H1 (cell line): ENCODE measurements around the gene TELO2. TPM values are rescaled to one million over a fixed set of nuclear protein-coding genes. Genes with fewer than 3 reads are reported as not detected.

Source experiments
- CTCF ChIP-seq, 3 experiments: IDR thresholded peaks; 1 replicate in 2 of 3; 2 replicates in 1 of 3; pipeline versions ENCODE4 v1.5.1 to v1.6.1; 2011; ENCODE audit warnings: low read length in 3 of 3, mild to moderate bottlenecking in 3 of 3, inconsistent platforms in 2 of 3, low read depth in 1 of 3, moderate library complexity in 1 of 3; ENCODE audit not compliant: insufficient read depth in 1 of 3; ENCODE audit errors: control extremely low read depth in 1 of 3
- polyA plus RNA-seq, 7 experiments: library from polyadenylated mRNA; depleted of rRNA in 3 of 7; stranded (reverse) in 5 of 7; unstranded in 2 of 7; fragments of >200 nt in 5 of 7; fragments of 200-250 nt in 2 of 7; gene quantifications; 1 replicate in 5 of 7; 2 replicates in 1 of 7; 4 replicates in 1 of 7; pipeline versions ENCODE4 v1.2.1 to v1.2.3, GENCODE V29; 2011 to 2013; ENCODE audit warnings: missing spikeins in 2 of 7, mixed read lengths in 2 of 7
- total RNA-seq: library from RNA; stranded (reverse); fragmentation: NEBNext Ultra II Directional; extraction: Animal tissue kit (Norgen Biotek cat#: 25700); gene quantifications from 2 replicates; pipeline ENCODE4 v1.2.1, GENCODE V29; 2021

Gene TELO2
- total and polyA plus RNA-seq, 2 of the 8 experiments (the other 6 are each of a cell fraction or from before 2014, with no cell fraction given), result 39.3 to 64.8 TPM

DNA sequence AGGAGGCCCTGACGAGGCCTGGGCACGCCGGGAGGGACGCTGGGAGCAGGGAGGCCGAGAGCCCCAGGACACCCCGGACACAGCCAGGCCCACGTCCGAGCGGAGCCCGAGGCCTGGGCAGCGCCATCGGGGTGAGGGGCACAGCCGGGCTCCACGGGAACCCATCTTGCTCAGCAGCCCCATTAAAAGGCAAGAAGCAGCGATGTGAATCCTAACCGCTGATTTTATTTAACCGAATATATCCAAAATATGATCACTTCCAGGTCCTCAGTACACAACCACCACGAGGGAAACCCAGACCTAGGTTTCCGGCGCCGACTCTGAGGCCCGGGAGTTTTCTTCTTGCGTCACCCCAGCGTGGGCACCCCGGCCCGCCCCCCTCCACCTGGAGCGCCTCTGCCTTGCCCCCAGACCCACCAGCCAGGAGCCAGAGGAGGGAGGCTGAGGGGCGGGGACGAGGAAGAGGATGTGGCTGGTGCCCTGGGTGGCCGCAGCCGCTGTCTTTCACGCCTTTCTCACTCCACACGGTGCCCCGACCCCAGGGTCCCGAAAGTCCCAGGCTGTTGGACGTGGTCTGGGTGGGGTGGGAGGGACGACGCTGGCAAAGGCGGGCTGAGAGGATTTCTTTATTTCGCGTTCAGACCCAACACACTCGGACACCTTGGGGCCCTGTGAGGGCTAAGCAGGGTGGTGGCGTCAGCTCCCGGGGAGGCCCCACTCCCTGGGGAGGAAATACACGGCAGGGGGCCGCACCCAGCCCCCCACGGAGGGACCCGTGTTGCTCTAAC is 48.2 kb upstream of the TELO2 start (continued):
- no peak for TF ChIP-seq CTCF (IDR thresholded peaks at IDR 0.05; ENCODE audit: control extremely low read depth in 1 of 3, insufficient read depth in 1 of 3, low read depth in 1 of 3, low read length in 3 of 3)
